Stomach (tissue), 9 donors: ENCODE measurements around the gene CUL9. TPM values are rescaled to one million over a fixed set of nuclear protein-coding genes. Genes with fewer than 3 reads are reported as not detected.

ENCODE experiments used
- DNase-seq, 2 donors: peaks; one replicate each; pipeline versions ENCODE4 v3.0.0 to v3.0.0-alpha.2; 2013 to 2019
- H3K27ac ChIP-seq, 5 donors: fragments of 200-600 bp in 4 of 5; sonication (generic) in 4 of 5; one replicate each; pipeline ENCODE4 v1.5.1; 2013 to 2019; ENCODE audit warnings: mild to moderate bottlenecking in 1 of 5, moderate library complexity in 1 of 5
- H3K27me3 ChIP-seq, 3 donors: fragments of 200-600 bp; sonication (generic); one replicate each; pipeline ENCODE4 v1.5.1; 2017 to 2019; ENCODE audit warnings: mixed run types in 1 of 3
- H3K36me3 ChIP-seq, 4 donors: fragments of 200-600 bp; sonication (generic); 1 replicate in 3 of 4; 2 replicates in 1 of 4; pipeline ENCODE4 v1.5.1; 2016 to 2019
- H3K4me1 ChIP-seq, 4 donors: fragments of 200-600 bp; sonication (generic); one replicate each; pipeline ENCODE4 v1.5.1; 2016 to 2019
- H3K4me3 ChIP-seq, 4 donors: fragments of 200-600 bp; sonication (generic) in 3 of 4; one replicate each; pipeline ENCODE4 v1.5.1; 2016 to 2019; ENCODE audit warnings: mild to moderate bottlenecking in 1 of 4
- H3K9me3 ChIP-seq, 4 donors: fragments of 200-600 bp; sonication (generic); one replicate each; pipeline ENCODE4 v1.5.1; 2016 to 2019
- EP300 ChIP-seq: sonication (generic); formaldehyde crosslinking; IDR thresholded peaks from one replicate; pipeline ENCODE4 v1.6.1; 2017; ENCODE audit warnings: antibody characterized with exemption
- POLR2A ChIP-seq, 4 donors: fragments of 450-650 bp; IDR thresholded peaks; one replicate each; pipeline ENCODE4 v1.6.1; 2016; ENCODE audit warnings: antibody characterized with exemption in 4 of 4, control low read depth in 2 of 4, mild to moderate bottlenecking in 1 of 4, moderate library complexity in 1 of 4
- POLR2AphosphoS5 ChIP-seq, 3 donors: sonication (generic); formaldehyde crosslinking; IDR thresholded peaks; one replicate each; pipeline ENCODE4 v1.6.1; 2016; ENCODE audit warnings: antibody characterized with exemption in 3 of 3
- WGBS, 5 donors: extraction: QIAGEN DNeasy Blood & Tissue Kit in 3 of 5; methylation state at CpG; one replicate each; pipeline versions ENCODE4 v1.1.5 to v1.1.7; 2013 to 2018; 5-methylcytosine and 5-hydroxymethylcytosine counted together
- intact Hi-C: fragments of 100-400 bp; cut with DNase I; formaldehyde crosslinking; loops from one replicate; pipeline ENCODE4 v1.15.1; 2023; ENCODE audit warnings: low total_unique reads
- polyA plus RNA-seq, 3 donors: library from polyadenylated mRNA; stranded (reverse); fragments of 200-250 nt; gene quantifications; one replicate each; pipeline ENCODE4 v1.2.3, GENCODE V29; 2013
- total RNA-seq, 5 donors: library from RNA; depleted of rRNA; stranded (reverse); fragments of >200 nt; gene quantifications; one replicate each; pipeline versions ENCODE4 v1.1.0 to v1.2.3, GENCODE V29; 2014 to 2016
- TF ChIP-seq, protein P1 (sequence below), 7 experiments: fragments of 450-650 bp in 4 of 7; fragments of 200-600 bp in 3 of 7; sonication (generic) in 3 of 7; IDR thresholded peaks; one replicate each; pipeline ENCODE4 v1.5.1; 2016 to 2019; ENCODE audit warnings: antibody characterized with exemption in 7 of 7, control low read depth in 2 of 7, mild to moderate bottlenecking in 1 of 7
- donor health status: healthy with polysubstance abuse.
- donor health status: Bipolar disorder and iron deficiency.
- donor health status: healthy.

The CUL9 gene
- total and polyA plus RNA-seq, 8 donors, result 22.8 to 120 (median 45.0) TPM

DNA sequence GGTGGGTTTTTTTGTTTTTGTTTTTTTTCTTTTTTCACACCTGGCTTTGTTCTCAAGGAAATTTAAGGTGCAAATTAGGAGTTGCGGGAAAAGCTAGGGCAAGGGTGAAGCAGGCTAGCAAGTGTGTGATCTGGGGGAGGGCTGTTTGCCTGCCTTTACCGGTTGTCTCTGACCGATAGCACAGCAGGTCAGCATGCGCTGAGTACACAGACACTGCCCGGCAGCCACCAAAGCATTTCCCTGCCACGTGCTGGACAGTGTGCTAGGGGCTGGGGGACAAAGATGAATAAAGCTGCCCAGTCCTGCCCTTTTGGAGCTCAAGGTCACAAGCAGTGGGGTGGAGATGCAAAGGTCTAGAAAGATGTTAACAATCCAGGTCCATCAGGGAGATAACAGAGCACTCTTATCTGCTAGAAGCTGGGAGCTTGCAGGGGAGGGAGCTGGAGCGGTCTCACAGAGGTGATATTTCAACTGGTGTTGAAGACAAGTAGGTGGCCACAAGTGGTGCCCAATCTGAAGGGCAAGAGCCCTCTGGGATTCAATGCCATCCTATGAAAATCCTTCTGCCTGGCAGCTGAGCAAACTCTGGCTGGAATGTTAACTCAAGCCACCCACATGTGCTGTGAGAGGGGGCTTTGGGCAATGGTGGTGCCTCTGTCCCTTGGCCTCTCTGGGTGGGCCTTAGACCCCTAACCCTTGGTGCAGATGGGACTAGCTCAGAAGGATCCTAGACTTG lies 85.8 kb downstream of the CUL9 start:
- Histone ChIP-seq H3K27me3 (peaks cover 0 to 29% (median 8%) of the 10 kb centered on the region in 3 donors), H3K27ac (peak overlapping the region in 4 of 5 donors; percentile 27 to 60 (median 44)), H3K9me3 (no peaks in the 10 kb centered on the region), H3K4me3 (no peak overlapping the region), H3K36me3 (no peaks in the 10 kb centered on the region), H3K4me1 (peaks cover 21 to 33% (median 27%) of the 10 kb centered on the region in 4 donors)
- DNase-seq, result peak in 1 of 2 donors; percentile 75
- TF ChIP-seq, protein P1, sequence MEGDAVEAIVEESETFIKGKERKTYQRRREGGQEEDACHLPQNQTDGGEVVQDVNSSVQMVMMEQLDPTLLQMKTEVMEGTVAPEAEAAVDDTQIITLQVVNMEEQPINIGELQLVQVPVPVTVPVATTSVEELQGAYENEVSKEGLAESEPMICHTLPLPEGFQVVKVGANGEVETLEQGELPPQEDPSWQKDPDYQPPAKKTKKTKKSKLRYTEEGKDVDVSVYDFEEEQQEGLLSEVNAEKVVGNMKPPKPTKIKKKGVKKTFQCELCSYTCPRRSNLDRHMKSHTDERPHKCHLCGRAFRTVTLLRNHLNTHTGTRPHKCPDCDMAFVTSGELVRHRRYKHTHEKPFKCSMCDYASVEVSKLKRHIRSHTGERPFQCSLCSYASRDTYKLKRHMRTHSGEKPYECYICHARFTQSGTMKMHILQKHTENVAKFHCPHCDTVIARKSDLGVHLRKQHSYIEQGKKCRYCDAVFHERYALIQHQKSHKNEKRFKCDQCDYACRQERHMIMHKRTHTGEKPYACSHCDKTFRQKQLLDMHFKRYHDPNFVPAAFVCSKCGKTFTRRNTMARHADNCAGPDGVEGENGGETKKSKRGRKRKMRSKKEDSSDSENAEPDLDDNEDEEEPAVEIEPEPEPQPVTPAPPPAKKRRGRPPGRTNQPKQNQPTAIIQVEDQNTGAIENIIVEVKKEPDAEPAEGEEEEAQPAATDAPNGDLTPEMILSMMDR (IDR thresholded peaks at IDR 0.05), result no peak
- 37 to 56% (median 48%) methylated on average over 7 of the region's 7 CpGs for WGBS, 5 donors
- intact Hi-C loops, result loop anchor here (10.0 kb wide), 1 partner anchor 237 kb away; no protein-coding TSS in a partner anchor

- peaks cover 0 to 33% (median 8%) of the 10 kb centered on the region in 3 donors for H3K27me3 ChIP-seq
- no peaks in the 10 kb centered on the region for H3K9me3 ChIP-seq
- H3K27ac ChIP-seq, result peak overlapping the region in 4 of 5 donors; percentile 27 to 60 (median 44)
- intact Hi-C loops, result loop anchor here (10.0 kb wide), 1 partner anchor 236 kb away; no protein-coding TSS in a partner anchor
- DNase-seq, result peak in 1 of 2 donors; percentile 68
- no peak overlapping the region for H3K4me3 ChIP-seq
- TF ChIP-seq POLR2AphosphoS5 (IDR thresholded peaks at IDR 0.05) (no peak), EP300 (no peak), POLR2A (IDR thresholded peaks at IDR 0.05) (no peak)
- TF ChIP-seq, protein P1 (IDR thresholded peaks at IDR 0.05), result no peak
- peaks cover 21 to 33% (median 27%) of the 10 kb centered on the region in 4 donors for H3K4me1 ChIP-seq
- no peaks in the 10 kb centered on the region for H3K36me3 ChIP-seq
- WGBS, 5 donors, result 65 to 79% (median 75%) methylated on average over 3 of the region's 3 CpGs
Measured at GRCh38 chr6:43268355-43268700, 86.3 kb downstream of the CUL9 start.

DNA sequence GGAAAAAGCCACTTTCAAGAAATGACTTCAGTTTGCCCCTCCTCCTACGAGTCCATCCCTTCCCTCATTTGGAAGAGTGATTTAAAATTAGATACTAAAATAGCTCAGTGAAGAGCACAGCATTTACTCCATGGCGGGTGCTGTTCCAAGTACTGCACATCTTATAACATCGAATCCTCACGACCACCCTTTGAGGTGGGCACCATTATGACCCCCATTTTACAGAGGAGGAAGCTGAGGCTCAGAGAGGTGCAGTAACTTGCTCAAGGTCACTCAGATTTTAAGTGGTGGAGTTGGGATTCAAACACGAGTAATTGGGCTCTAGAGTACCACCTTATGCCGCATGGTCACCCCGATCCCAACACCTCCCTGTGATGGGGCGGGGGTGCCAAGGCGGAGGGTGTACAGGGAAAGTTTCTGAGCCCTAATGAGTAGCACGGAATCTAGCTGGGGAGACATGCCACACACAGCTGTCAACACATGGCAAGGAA lies 86.8 kb downstream of the CUL9 start:
- peaks cover 21 to 33% (median 27%) of the 10 kb centered on the region in 4 donors for H3K4me1 ChIP-seq
- intact Hi-C loops, result loop anchor here (10.0 kb wide), 1 partner anchor 236 kb away; no protein-coding TSS in a partner anchor
- H3K27ac ChIP-seq, result peak overlapping the region in 4 of 5 donors; percentile 42 to 60 (median 54)
- H3K36me3 ChIP-seq, result no peaks in the 10 kb centered on the region
- no peaks in the 10 kb centered on the region for H3K9me3 ChIP-seq
- no peak for DNase-seq
- TF ChIP-seq POLR2A (IDR thresholded peaks at IDR 0.05) (no peak), EP300 (no peak)
- WGBS, 5 donors, result 72 to 81% (median 76%) methylated on average over 10 of the region's 10 CpGs
- peak overlapping the region in 2 of 4 donors; percentile 44 to 49 for H3K4me3 ChIP-seq
- peaks cover 0 to 37% (median 8%) of the 10 kb centered on the region in 3 donors for H3K27me3 ChIP-seq

- intact Hi-C loops, result loop anchor here (10.0 kb wide), 2 partner anchors 65 to 235 kb away; no protein-coding TSS in a partner anchor
- H3K27me3 ChIP-seq, result peaks cover 0 to 44% (median 8%) of the 10 kb centered on the region in 3 donors
- no peak for TF ChIP-seq POLR2A (IDR thresholded peaks at IDR 0.05)
- TF ChIP-seq, protein P1 (IDR thresholded peaks at IDR 0.05), result no peak
- TF ChIP-seq EP300, result no peak
- no peak for TF ChIP-seq POLR2AphosphoS5 (IDR thresholded peaks at IDR 0.05)
- peak overlapping the region; percentile 40 to 49 (median 43) for H3K4me3 ChIP-seq
- H3K4me1 ChIP-seq, result peaks cover 21 to 34% (median 28%) of the 10 kb centered on the region in 4 donors
- 4 to 5% (median 4%) methylated on average over 29 to 44 of the region's 44 CpGs for WGBS, 5 donors
- no peaks in the 10 kb centered on the region for H3K9me3 ChIP-seq
- peak overlapping the region in 4 of 5 donors; percentile 42 to 60 (median 50) for H3K27ac ChIP-seq
- H3K36me3 ChIP-seq, result no peaks in the 10 kb centered on the region
- DNase-seq, result peak; percentile 38 to 78
Measured at GRCh38 chr6:43269273-43270007, 87.4 kb downstream of the CUL9 start.
